Cardiac fibroblast (primary cell): Measurements from ENCODE around the gene E2F7.
A peak's percentile ranks its signal among the peaks of the same experiment; 100 is the strongest.

ENCODE experiments used
- DNase-seq, 2 donors: peaks; one replicate each; pipeline versions ENCODE4 v3.0.0 to v3.0.0-alpha.2; 2010; ENCODE audit warnings: low read depth in 2 of 2
- H3K4me3 ChIP-seq, 2 donors: replicated peaks in 1 of 2; 1 replicate in 1 of 2; 2 replicates in 1 of 2; pipeline ENCODE4 v1.5.1; 2011; ENCODE audit warnings: low read depth in 2 of 2, low read length in 2 of 2, mild to moderate bottlenecking in 2 of 2, moderate library complexity in 1 of 2
- TF ChIP-seq, protein P1 (sequence below): IDR thresholded peaks from one replicate; pipeline ENCODE4 v1.5.1; 2011; ENCODE audit warnings: low read depth, mild to moderate bottlenecking, low read length, inconsistent platforms

Gene E2F7

DNA sequence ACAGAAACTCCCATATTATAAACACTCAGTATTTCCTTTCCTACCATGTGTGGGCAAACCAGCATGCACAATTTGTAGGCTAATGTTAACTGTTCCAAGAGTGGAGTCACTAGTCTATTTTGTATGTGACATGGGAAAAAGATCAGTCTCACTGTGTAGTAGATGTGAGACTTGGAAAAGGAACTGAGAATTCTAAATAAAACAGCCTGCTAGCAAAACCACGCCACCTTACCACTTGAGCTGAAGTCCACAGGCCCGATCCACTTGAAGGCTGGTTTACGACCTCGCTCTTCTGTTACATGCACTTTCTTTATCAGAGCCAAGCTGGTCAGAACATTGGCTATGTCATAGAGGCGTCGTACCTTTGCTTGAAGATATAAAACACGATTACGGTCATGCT, 22.5 kb downstream of the E2F7 start:
- H3K4me3 ChIP-seq, result no peak overlapping the region
- no peak for DNase-seq
- TF ChIP-seq, protein P1, sequence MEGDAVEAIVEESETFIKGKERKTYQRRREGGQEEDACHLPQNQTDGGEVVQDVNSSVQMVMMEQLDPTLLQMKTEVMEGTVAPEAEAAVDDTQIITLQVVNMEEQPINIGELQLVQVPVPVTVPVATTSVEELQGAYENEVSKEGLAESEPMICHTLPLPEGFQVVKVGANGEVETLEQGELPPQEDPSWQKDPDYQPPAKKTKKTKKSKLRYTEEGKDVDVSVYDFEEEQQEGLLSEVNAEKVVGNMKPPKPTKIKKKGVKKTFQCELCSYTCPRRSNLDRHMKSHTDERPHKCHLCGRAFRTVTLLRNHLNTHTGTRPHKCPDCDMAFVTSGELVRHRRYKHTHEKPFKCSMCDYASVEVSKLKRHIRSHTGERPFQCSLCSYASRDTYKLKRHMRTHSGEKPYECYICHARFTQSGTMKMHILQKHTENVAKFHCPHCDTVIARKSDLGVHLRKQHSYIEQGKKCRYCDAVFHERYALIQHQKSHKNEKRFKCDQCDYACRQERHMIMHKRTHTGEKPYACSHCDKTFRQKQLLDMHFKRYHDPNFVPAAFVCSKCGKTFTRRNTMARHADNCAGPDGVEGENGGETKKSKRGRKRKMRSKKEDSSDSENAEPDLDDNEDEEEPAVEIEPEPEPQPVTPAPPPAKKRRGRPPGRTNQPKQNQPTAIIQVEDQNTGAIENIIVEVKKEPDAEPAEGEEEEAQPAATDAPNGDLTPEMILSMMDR, result no peak

DNA sequence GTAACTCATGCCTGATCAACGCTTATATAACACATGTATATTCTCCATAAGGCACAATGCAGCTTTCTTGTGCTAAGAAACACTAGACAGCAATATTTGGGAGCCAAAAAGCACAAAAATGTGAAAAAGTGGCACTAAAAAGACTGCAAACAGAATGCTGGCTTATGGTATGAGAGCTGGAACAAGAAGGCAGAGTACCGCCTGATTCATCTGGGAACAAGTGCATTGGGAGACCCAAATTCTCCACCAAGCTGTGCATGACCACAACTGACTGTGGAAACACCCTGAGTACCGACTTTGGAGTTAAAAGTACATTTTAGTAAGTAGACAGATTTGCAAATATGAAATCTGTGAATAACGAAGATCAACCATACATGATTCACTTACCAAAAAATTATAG, 25.1 kb downstream of the E2F7 start:
- DNase-seq, result no peak
- TF ChIP-seq, protein P1, result no peak
- no peak overlapping the region for H3K4me3 ChIP-seq

DNA sequence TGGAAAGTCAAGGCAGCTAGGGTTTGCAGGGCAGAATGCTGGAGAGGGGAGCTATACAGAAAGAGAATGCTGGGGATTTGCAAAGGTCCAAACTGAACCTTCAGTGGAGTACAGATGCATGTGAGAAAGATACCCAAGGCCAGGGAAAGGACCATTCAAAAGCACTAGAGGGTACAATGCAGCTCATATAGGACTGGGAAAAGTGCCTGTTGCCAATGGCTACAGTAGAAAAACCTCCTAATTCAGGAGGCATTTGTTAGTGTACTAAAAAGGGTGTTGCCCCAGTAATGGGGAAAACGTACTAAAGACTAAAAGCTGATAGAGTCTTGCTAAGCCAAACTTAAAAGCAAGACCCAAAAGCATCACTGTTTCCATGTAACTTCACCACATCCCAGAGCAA, 30.1 kb downstream of the E2F7 start:
- TF ChIP-seq, protein P1, result no peak
- H3K4me3 ChIP-seq, result no peak overlapping the region
- no peak for DNase-seq

DNA sequence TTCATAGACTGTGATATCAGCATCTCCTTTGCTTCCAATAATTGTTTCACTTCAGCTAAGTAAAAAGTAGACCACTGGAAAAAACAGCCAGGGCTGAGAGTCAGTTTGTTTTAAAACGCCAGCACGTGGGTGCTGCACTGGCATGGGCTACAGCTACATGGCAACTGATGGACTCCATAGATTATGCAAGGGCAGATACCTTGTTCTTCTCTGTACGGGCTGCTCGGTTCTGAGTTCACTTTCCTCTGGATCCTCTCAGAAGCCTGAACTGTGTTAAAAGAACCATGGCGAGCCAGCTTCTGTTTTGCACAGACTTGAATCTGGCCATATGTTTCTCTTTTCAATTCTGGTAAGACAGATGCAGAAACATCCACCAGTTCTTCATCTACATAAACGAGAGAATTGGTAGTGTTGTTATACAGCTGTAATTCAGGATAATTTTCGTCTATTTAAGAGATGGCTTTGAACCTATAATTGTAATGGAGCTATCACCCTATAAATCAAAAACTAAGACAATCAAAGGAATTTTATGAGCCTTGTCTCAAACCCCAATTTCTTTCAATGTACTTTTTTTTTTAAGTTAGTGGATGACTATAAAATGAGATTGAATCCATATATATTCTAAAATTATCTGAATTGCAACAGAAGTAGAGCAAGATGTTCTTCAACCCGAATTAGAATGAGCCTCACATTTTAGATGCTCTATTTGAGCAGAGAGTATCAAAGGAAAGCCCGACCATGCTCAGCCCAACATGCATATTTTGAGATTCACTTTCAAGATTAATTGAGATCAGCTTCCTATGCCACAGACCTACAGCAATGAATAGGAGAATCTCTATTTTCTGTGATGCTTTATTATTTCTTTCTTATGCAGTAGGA, 31.5 kb downstream of the E2F7 start:
- no peak for DNase-seq
- TF ChIP-seq, protein P1, result no peak
- H3K4me3 ChIP-seq, result no peak overlapping the region

DNA sequence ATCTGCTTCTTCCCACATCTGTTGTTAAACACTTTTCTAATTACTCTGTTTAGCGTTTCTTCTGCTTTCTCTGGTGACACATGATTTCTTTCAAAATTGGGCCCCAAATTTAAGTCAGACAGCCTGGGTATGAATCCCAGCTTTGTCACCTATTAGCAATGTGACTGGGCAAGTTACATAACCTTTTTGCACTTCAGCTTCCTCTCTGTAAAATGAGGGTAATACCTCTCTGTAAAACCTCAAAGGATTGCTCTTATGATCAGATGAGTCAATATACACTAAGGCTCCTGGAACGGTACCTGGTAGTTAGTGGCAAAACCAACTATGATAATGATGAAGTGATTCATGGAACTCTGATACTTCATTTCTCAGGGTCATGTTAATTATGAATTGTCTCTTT, 33.0 kb downstream of the E2F7 start:
- H3K4me3 ChIP-seq, result no peak overlapping the region
- TF ChIP-seq, protein P1, result no peak
- DNase-seq, result peak in 1 of 2 donors; percentile 74

DNA sequence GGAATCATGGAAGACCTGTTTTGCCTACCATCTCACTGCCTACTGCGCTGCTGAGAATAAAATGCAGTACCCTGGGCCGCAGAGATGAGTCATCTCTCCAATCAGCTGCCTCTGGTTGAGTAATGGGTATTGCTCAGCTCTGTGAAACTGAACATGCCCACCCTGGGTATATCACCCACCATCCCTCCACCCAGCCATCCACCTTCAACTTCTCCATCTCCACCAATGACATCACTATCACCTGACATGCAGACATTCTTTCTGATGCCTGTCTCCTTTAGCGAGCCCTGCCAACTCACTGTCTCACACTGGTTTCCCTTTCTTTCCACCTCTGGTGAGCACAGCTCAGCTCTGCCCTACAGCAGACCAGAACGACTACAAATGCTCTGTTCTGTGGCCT, 33.6 kb downstream of the E2F7 start:
- TF ChIP-seq, protein P1, result no peak
- peak; percentile 11 to 64 for DNase-seq
- H3K4me3 ChIP-seq, result no peak overlapping the region

DNA sequence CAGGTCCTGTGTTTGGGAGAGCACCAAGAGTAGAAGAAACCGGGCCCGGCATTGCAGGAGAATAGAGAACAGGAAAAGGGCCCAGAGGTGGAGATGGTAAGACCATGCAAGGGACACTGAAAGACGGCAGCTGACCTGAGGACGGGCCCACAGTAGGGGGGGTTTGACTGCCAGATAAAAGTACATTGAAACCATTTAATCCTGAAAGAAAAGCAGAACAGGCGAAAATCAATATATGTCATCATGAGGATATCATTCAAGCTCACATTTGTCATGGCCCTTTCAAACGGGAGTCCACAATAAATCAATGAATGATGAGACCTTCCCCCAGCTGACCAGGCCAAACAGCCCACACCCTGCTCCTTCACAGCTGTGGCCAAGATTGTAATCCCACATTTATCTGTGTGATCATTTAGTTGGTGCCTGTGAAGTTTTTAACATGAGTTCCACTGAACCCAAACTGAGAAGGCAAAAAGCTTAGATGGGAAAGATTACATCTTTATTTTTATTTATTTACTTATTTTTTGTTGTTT, 39.5 kb downstream of the E2F7 start:
- H3K4me3 ChIP-seq, result no peak overlapping the region
- DNase-seq, result no peak
- TF ChIP-seq, protein P1, result no peak
